ENCODE results near the gene BCLAF1. TPM values are rescaled to one million over a fixed set of nuclear protein-coding genes. Genes with fewer than 3 reads are reported as not detected.

The BCLAF1 gene
- total RNA-seq, 2 donors from 2014 or later: 70.0 to 170 TPM

- Histone ChIP-seq H3K27ac (no peak overlapping the region), H3K9me3 (no peaks in the 10 kb centered on the region), H3K27me3 (replicated peaks; ENCODE audit: insufficient read depth) (no peaks in the 10 kb centered on the region), H3K36me3 (peaks cover 6% of the 10 kb centered on the region), H3K4me1 (ENCODE audit: control insufficient read depth in 1 of 2, low read depth in 2 of 2) (peaks cover 0 to 9% of the 10 kb centered on the region in 2 donors), H3K4me3 (no peak overlapping the region)
- ATAC-seq (ENCODE audit: insufficient number of reproducible peaks, low FRiP score, low read depth) (no peak), DNase-seq (ENCODE audit: low spot score) (no peak)
- no peak for TF ChIP-seq CTCF (IDR thresholded peaks at IDR 0.05)
These were observed 34.7 kb downstream of the BCLAF1 start for GRCh38 chr6:136254851-136255466.

- DNase-seq (ENCODE audit: low spot score) (no peak), ATAC-seq (ENCODE audit: insufficient number of reproducible peaks, low FRiP score, low read depth) (no peak)
- H3K4me3 ChIP-seq: no peak overlapping the region
- no peak overlapping the region for H3K27ac ChIP-seq
- no peaks in the 10 kb centered on the region for H3K9me3 ChIP-seq
- TF ChIP-seq CTCF (IDR thresholded peaks at IDR 0.05): no peak
- H3K36me3 ChIP-seq: peaks cover 6% of the 10 kb centered on the region
- H3K27me3 ChIP-seq (replicated peaks; ENCODE audit: insufficient read depth): no peaks in the 10 kb centered on the region
- peaks cover 6 to 15% of the 10 kb centered on the region in 2 donors for H3K4me1 ChIP-seq (ENCODE audit: control insufficient read depth in 1 of 2, low read depth in 2 of 2)
These were observed 35.9 kb downstream of the BCLAF1 start for GRCh38 chr6:136253734-136254133.

GRCh38 chr6:136252441-136252840 is 37.2 kb downstream of the BCLAF1 start:
- no peaks in the 10 kb centered on the region for H3K9me3 ChIP-seq
- ATAC-seq (ENCODE audit: insufficient number of reproducible peaks, low FRiP score, low read depth) (no peak), DNase-seq (ENCODE audit: low spot score) (no peak)
- no peak overlapping the region for H3K27ac ChIP-seq
- H3K4me3 ChIP-seq: no peak overlapping the region
- H3K27me3 ChIP-seq (replicated peaks; ENCODE audit: insufficient read depth): no peaks in the 10 kb centered on the region
- peaks cover 6 to 15% of the 10 kb centered on the region in 2 donors for H3K4me1 ChIP-seq (ENCODE audit: control insufficient read depth in 1 of 2, low read depth in 2 of 2)
- no peaks in the 10 kb centered on the region for H3K36me3 ChIP-seq
- TF ChIP-seq CTCF (IDR thresholded peaks at IDR 0.05): no peak

GRCh38 chr6:136251394-136251793 is 38.3 kb downstream of the BCLAF1 start:
- no peaks in the 10 kb centered on the region for H3K9me3 ChIP-seq
- H3K4me1 ChIP-seq (ENCODE audit: control insufficient read depth in 1 of 2, low read depth in 2 of 2): peaks cover 6 to 15% of the 10 kb centered on the region in 2 donors
- ATAC-seq (ENCODE audit: insufficient number of reproducible peaks, low FRiP score, low read depth) (no peak), DNase-seq (ENCODE audit: low spot score) (no peak)
- H3K4me3 ChIP-seq: no peak overlapping the region
- H3K36me3 ChIP-seq: no peaks in the 10 kb centered on the region
- TF ChIP-seq CTCF (IDR thresholded peaks at IDR 0.05): no peak
- H3K27ac ChIP-seq: no peak overlapping the region
- H3K27me3 ChIP-seq (replicated peaks; ENCODE audit: insufficient read depth): no peaks in the 10 kb centered on the region

- Histone ChIP-seq H3K4me3 (peak overlapping the region; percentile 78), H3K27ac (no peak overlapping the region)
- no peak for ATAC-seq (ENCODE audit: insufficient number of reproducible peaks, low FRiP score, low read depth)
These were observed 39.0 kb downstream of the BCLAF1 start for GRCh38 chr6:136250686-136251008.

More at GRCh38 chr6:136250686-136251008, 39.0 kb downstream of the BCLAF1 start:
- H3K36me3 ChIP-seq: no peaks in the 10 kb centered on the region
- DNase-seq (ENCODE audit: low spot score): no peak
- no peaks in the 10 kb centered on the region for H3K27me3 ChIP-seq (replicated peaks; ENCODE audit: insufficient read depth)
- no peaks in the 10 kb centered on the region for H3K9me3 ChIP-seq
- no peak for TF ChIP-seq CTCF (IDR thresholded peaks at IDR 0.05)
- H3K4me1 ChIP-seq (ENCODE audit: control insufficient read depth in 1 of 2, low read depth in 2 of 2): peaks cover 6 to 15% of the 10 kb centered on the region in 2 donors
